D341Med (cell line): Measurements from ENCODE around the gene QRSL1.
"Not testable (repeated sequence)": the region's sequence is repeated elsewhere in the genome, so short reads cannot be mapped to it uniquely, and the experiment has no call there.

Experiments used
- DNase-seq: peaks from one replicate; pipeline ENCODE4 v3.0.0; 2012; ENCODE audit warnings: low spot score

The QRSL1 gene

GRCh38 chr6:106623039-106623438, 6.3 kb upstream of the QRSL1 start:
- no peak for DNase-seq

DNA sequence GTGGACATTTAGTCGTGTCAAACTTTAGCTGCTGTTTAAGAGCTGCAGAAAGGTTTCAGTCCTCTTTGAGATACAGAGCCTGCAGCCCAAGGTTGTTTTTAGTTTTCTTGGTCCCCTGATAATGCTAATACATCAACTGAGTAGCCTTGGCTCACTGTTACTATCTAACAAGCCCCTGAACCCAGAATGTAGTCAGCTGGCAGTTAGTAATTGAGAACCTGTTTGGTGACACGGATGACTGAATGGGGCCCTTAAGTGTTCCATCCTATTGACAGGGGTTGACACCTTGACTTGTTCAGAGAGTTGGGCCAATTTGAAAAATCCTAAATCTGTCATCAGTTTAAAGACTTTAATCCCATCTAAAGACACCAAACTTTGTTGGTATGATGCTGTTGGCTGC, 2.9 kb upstream of the QRSL1 start:
- DNase-seq, result no peak

- not testable (repeated sequence) for DNase-seq
These were observed 1.6 kb upstream of the QRSL1 start for GRCh38 chr6:106627760-106628159.

DNA sequence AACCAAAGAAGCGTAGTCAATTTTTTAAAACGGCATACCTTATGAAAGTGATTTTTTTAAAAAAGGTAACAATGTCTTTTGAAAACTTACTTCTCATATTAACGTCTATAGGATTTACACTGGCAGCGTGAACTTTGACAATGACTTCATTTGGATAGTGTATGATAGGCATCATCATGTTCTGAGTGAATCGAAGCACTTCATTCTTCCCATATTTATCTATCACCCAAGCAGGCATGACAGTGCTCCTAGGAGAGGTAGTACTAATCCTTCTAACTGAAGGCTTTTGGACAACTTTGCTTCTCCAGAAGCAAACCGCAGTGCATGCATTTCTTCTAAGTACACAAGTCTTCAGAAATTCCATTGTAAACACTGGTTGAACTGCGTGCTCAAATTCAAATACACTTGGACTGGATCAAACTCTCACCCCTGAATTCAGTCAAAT, 698 bp upstream of the QRSL1 start:
- no peak for DNase-seq

DNA sequence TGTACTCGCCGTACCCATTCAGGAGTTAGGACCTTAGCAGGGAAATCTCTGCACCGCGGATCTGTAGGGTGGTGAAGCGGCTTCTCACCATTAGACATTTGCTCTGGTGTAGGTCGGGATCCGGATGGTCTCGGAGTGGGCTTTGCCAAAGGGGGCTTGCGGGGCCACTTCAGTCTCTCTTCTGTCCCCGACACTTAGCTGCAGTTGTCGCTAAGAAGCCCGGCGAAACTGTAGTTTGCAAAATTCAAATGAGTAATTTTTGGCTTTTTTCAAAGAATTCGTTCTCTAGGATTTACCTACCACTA, 433 bp downstream of the QRSL1 start:
- no peak for DNase-seq

GRCh38 chr6:106630366-106630765, 988 bp downstream of the QRSL1 start:
- DNase-seq, result no peak

- no peak for DNase-seq
These were observed 2.0 kb downstream of the QRSL1 start for GRCh38 chr6:106631346-106631745.

DNA sequence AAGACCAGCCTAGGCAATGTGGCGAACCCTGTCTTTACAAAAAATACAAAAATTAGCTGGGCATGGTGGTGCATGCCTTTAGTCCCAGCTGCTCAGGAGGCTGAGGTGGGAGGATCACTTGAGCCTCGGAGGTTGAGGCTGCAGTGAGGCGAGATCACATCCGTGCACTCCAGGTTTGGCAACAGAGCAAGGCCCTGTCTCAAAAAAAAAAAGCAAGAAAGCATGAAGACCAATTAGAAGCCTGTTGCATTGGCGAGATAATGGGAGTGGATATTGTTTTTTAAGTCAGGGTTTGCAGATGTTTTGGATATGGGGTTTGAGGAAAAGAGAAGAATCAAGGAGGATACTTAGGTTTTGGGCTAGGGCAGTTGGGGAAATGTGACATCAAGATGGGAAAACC, 5.2 kb downstream of the QRSL1 start:
- DNase-seq, result no peak

DNA sequence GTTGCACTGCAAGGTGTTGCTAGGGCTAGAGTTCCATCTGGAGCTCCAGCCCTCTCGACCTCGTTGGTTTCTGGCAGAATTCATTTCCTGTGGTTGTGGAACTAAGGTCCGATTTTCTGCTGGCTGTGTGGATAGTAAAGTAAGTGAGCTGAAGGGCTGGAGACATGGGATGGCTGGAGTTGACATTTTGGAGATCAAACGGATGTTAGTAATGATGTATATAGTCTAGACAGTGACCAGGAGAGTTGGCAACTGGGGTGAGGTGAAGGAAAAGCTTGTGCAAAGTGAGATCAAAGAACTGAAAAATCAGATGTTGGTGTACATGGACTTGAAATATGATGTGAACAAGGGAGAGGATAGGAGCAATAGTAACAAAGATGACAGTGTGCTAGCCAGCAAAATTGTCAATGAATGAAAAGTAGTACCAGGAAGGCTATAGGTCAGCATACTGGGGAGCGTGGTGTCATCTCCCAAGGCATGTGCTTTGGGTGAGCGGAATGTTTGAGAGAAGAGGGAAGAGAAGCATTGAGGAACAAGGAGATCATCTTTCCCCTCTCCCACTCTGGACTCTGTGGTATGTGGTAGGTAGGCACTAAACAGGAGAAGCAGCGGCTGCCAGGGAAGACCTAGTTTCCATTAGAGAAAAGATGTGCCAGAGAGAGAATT, 7.8 kb downstream of the QRSL1 start:
- no peak for DNase-seq

DNA sequence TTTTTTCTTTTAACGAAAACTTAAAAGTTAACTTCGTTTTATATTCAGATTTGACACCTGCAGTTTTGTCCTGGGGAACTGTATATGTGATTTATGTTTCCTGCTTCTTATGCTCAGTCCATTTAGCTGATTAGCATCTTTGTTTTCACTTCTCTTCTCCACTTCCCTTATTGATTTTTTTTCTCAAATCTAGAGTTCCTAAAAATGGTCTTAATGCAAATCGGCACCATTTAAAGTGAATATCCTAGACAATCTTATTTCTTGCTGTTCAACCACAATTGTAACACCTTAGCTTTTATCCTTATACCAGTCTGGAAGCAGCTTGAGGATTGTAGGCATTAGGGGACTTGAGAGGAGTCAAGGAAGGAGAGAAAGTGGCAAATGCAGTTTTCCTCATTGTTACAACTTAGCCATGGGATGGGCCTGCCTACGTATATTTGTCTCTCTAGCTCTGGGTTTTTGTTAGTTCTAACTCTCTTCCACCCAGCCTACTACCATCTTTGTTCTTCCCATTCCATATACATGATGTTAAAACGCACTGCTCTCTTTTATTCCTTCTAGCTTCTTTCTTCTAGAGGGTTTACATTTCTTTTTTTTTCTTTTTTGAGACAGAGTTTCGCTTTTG, 8.5 kb downstream of the QRSL1 start:
- DNase-seq, result no peak

DNA sequence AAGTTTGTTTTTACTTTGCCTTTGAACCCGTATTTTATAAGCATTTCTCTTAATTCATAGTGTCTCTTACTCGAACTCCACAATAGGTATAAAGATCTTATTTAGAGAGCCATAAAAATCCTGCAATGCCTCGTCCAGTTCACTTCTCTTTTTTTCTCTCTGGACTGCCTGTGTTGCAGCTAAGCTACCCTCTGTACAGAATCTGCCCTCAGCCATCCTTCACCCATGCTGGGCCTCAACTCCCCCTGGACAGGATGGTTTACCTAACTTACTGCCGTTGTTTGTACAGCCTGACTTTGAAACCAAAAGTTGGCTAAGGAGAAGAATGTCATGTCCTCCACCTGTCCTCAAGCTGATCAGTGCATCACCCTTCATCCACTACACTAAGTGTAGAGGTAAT, 10.4 kb downstream of the QRSL1 start:
- DNase-seq, result no peak

DNA sequence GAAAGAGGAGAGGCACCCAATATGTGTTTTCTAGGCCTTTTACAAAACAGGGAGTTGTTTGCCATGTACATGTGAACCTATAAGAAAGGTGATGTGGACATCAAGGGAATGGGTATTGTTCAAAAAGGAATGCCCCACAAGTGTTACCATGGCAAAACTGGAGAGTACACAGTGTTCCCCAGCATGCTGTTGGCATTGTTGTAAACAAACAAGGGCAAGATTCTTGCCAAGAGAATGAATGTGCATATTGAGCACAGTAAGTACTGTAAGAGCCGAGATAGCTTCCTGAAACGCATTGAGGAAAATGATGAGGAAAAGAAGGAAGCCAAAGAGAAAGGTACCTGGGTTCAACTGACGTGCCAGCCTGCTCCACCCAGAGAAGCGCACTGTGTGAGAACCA, 13.1 kb downstream of the QRSL1 start:
- no peak for DNase-seq

DNA sequence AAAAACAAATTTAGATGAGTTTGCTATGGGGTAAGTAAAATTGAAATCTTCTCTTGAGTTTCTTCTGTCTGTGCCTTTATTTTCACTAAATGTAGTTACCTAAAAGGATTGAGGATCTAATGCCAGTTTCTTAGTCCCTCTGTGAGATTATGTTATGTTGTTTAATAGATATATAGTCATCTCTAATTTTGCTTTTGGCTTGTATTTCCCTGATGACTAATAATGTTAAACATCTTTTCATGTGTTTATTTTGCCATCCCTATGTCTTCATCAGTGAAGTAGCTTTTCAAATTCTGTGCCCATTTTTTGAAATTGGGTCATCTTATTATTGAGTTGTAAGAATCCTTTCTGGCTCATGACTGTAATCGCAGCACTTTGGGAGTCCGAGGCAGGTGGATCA, 13.7 kb downstream of the QRSL1 start:
- DNase-seq, result no peak

DNA sequence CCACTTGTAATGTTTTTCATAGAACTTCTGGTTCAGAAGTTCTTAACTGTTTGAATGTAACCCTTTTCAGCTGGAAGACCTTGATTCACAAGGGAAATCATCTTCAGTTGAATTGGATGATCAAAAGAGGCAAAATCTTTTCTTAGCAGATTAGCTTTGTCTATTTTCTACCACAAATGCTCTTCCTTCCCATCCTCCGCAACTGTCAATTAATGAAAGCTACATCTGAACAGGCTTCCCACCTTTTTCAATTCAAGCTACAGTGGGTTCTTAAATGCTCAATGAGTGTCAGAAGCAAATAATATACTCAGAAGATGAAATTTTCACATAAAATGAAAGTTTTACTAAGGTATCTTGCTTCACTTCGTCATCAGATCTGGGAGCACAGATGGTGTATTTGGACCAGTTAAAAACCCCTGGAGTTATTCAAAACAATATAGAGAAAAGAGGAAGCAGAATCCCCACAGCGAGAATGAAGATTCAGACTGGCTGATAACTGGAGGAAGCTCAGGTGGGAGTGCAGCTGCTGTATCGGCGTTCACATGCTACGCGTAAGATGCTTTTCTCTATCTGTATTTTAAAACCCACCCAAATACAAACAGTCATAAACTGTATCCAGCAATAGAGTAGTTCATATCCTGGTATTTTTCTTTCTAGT, 19.4 kb downstream of the QRSL1 start:
- DNase-seq, result no peak

DNA sequence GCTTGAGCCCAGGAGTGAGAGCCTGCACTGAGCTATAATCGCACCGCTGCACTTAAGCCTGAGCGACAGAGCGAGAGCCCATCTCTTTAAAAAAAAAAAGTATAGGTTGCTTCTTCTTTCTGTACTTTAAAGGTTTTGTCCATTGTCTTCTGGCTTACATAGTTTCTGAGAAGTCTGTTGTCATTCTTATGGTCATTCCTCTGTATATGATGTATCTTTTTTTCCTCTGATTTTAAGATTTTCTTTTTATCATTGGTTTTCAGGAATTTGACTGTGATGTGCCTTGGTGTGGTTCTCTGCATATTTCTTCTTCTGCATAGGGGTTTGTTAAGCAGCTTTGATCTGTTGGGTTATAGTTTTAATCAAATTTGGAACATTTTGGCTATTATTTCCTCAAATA, 29.1 kb downstream of the QRSL1 start:
- DNase-seq, result no peak

- DNase-seq, result no peak
These were observed 30.5 kb downstream of the QRSL1 start for GRCh38 chr6:106659859-106660258.

DNA sequence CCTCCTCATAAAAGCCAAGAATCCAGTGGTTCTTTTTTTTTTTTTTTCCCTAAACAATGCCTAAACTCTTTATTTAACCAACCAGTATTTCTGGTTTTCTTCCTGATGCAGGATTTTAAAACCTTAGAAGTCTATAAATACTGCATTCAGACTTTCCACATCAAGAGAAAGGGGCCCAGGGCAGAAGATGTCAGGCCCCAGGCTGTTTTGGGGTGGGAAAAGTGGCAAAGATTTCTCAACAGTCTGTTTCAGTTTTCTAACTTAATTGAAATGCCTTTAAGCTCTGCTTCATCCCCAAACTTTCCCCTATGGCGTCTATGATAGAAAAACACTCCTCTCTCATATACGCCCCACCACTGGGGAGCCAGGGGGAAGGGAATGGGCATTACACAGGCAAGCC, 33.1 kb downstream of the QRSL1 start:
- no peak for DNase-seq

DNA sequence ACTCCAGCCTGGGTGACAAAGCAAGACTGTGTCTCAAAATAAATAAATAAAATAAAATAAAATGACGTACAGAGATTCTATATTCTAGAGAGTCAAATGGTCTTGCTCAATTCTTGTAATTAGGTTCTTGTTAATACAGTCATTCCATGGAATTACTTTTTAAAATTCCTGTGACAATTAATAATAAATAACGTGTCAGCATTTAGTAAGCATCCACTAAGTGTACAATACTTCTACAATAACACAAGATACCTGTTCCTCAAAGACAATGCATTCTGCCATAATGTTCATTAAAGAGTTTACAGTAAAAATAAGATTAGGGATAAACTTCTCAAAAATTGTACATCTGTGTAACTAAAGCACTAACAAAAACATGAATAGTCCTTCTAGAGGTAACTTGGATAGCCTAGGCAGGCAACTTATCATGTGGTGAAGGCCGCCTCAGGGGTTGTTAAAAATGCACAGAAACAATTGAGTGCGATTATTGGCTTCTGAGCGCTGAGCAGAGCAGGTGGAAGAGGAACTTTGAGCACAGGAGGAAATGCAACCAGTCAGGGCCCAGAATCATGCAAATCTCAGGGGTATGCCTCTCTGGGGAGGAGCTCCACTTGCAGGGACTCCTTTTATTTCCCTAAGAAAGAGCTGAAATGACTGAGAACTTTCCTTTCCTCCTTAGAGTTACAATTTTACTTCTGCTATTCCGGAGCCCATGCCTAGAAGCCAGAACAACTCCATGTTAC, 37.1 kb downstream of the QRSL1 start:
- no peak for DNase-seq

- DNase-seq, result no peak
These were observed 37.6 kb downstream of the QRSL1 start for GRCh38 chr6:106667022-106667402.

DNA sequence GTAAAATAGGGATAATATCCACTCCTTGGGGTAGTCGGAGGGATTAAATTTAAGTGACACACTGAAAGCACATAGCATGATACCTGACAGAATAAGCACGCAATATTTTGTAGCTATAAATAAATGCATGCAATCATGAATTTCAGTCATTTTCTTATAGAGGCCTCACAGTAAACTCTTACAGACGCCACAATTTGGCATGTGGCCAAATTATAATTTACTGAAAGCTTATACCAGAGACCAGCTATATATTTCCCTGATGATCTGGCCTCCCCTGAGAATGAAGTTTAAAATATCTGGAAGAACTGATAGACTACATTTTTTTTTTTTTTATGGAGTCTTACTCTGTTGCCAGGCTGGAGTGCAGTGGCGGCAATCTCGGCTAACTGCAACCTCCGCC, 40.9 kb downstream of the QRSL1 start:
- no peak for DNase-seq

- no peak for DNase-seq
These were observed 42.3 kb downstream of the QRSL1 start for GRCh38 chr6:106671651-106672050.

DNA sequence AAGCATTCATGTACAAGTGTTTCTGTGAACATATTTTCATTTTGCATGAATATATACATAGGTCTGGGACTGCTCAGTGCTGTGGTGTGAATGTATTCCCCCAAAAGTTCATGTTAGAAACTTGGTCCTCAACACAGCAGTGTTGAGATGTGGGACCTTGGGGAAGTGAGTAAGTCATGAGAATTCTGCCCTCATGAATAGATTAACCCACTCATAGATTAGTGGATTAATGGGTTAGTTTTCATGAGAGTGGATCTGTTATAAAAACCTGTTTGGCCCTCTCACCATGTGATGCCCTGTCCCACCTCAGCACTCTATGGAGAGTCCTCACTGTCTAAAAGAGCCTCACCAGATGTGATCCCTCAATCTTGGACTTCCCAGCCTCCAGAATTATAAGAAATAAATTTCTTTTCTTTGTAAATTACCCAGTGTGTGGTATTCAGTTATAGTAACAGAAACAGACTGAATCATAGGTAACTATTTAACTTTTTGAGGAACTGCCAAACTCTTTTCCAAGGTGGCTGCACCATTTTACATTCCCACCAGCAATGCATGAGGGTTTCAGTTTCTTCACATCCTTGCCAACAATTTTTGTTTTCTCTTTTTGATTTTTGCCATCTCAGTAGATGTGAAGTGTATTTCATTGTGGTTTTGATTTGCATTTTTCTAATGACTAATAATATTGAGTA, 45.3 kb downstream of the QRSL1 start:
- no peak for DNase-seq

GRCh38 chr6:106677282-106677681, 47.9 kb downstream of the QRSL1 start:
- DNase-seq, result no peak
